OCI-LY7 (cell line): ENCODE data around the gene PTPRN. TPM values are rescaled to one million over a fixed set of nuclear protein-coding genes. Genes with fewer than 3 reads are reported as not detected.

Source experiments
- BruUV-seq: library from RNA; stranded (reverse); fragments of 400-500 nt; replicated peaks from 2 replicates; lab custom pipeline; 2021; lab: Mats Ljungman, UMichigan
- CTCF ChIA-PET: fragments of 300-600 bp; sonication (Branson Sonifier 250); formaldehyde crosslinking; loops from one replicate; lab custom pipeline; 2022; ENCODE audit warnings: antibody characterized with exemption; ENCODE audit not compliant: unreplicated experiment; lab: Charles Lee
- POLR2A ChIA-PET: fragments of 300-600 bp; sonication (Branson Sonifier 250); formaldehyde crosslinking; loops from one replicate; lab custom pipeline; 2022; ENCODE audit warnings: antibody characterized with exemption; lab: Charles Lee
- DNase-seq: peaks from one replicate; pipeline ENCODE4 v3.0.0-alpha.2; 2015; ENCODE audit warnings: low spot score
- H2AFZ ChIP-seq: fragments of 200-600 bp; sonication (generic), shearing (Covaris generic); 2 replicates; pipeline ENCODE4 v1.6.1; 2014; ENCODE audit warnings: mild to moderate bottlenecking, antibody characterized with exemption, low read length, moderate library complexity
- H3K27ac ChIP-seq: fragments of 200-600 bp; sonication (generic); 2 replicates; pipeline ENCODE4 v1.5.1; 2014; ENCODE audit warnings: mixed run types, low read depth, mild to moderate bottlenecking, moderate library complexity, low read length, inconsistent platforms; ENCODE audit not compliant: poor library complexity, severe bottlenecking
- H3K36me3 ChIP-seq: fragments of 200-600 bp; sonication (generic); 2 replicates; pipeline ENCODE4 v1.6.1; 2014; ENCODE audit warnings: mild to moderate bottlenecking, antibody characterized with exemption, low read length, moderate library complexity, mixed read lengths; ENCODE audit not compliant: insufficient read depth
- H3K4me1 ChIP-seq: fragments of 200-600 bp; sonication (generic); 2 replicates; pipeline ENCODE4 v1.5.1; 2014; ENCODE audit warnings: mild to moderate bottlenecking, low read length; ENCODE audit not compliant: insufficient read depth, poor library complexity, severe bottlenecking
- H3K4me2 ChIP-seq: fragments of 200-600 bp; sonication (generic); 2 replicates; pipeline ENCODE4 v1.6.1; 2014; ENCODE audit warnings: mild to moderate bottlenecking, low read length
- H3K4me3 ChIP-seq: fragments of 200-600 bp; sonication (generic); 2 replicates; pipeline ENCODE4 v1.5.1; 2014; ENCODE audit warnings: mild to moderate bottlenecking, low read depth, low read length; ENCODE audit not compliant: poor library complexity, severe bottlenecking
- H3K79me2 ChIP-seq: fragments of 200-600 bp; sonication (generic); 2 replicates; pipeline ENCODE4 v1.6.1; 2016; ENCODE audit warnings: low read depth, mild to moderate bottlenecking, low read length, moderate library complexity, mixed read lengths; ENCODE audit not compliant: insufficient read depth
- H3K9me2 ChIP-seq: fragments of 200-600 bp; sonication (generic); 2 replicates; pipeline ENCODE4 v1.6.1; 2016; ENCODE audit warnings: mild to moderate bottlenecking, low read length, mixed read lengths; ENCODE audit not compliant: insufficient read depth
- H3K9me3 ChIP-seq: fragments of 200-600 bp; sonication (generic); 2 replicates; pipeline ENCODE4 v1.6.1; 2014; ENCODE audit warnings: mild to moderate bottlenecking, mixed run types, low read length, mixed read lengths
- H4K20me1 ChIP-seq: fragments of 200-600 bp; sonication (generic); 2 replicates; pipeline ENCODE4 v1.6.1; 2014; ENCODE audit warnings: mild to moderate bottlenecking, antibody characterized with exemption, low read length, moderate library complexity, mixed read lengths; ENCODE audit not compliant: insufficient read depth
- EZH2phosphoT487 ChIP-seq: fragments of 200-600 bp; sonication (generic); IDR thresholded peaks from 2 replicates; pipeline ENCODE4 v1.6.1; 2018; ENCODE audit warnings: low read depth, borderline replicate concordance, mild to moderate bottlenecking, mixed run types, antibody characterized with exemption, low read length, moderate library complexity, mixed read lengths
- intact Hi-C: fragments of 100-400 bp; cut with micrococcal nuclease; formaldehyde crosslinking; loops from one replicate; pipeline ENCODE4 v1.10.0; 2022; ENCODE audit not compliant: unreplicated experiment
- total RNA-seq, 2 experiments: library from RNA; depleted of rRNA in 1 of 2; stranded (reverse); fragments of >200 nt in 1 of 2; shearing (Covaris generic) in 1 of 2; gene quantifications; 2 replicates each; pipeline ENCODE4 v1.2.3, GENCODE V29; 2014 to 2022
- TF ChIP-seq, protein P1 (sequence below): fragments of 200-600 bp; sonication (generic); conservative IDR thresholded peaks from 2 replicates; pipeline ENCODE4 v1.5.1; 2014; ENCODE audit warnings: mild to moderate bottlenecking, antibody characterized with exemption, low read length, moderate library complexity, mixed read lengths

PTPRN gene
- total RNA-seq, 2 experiments from 2014 or later = not detected

DNA sequence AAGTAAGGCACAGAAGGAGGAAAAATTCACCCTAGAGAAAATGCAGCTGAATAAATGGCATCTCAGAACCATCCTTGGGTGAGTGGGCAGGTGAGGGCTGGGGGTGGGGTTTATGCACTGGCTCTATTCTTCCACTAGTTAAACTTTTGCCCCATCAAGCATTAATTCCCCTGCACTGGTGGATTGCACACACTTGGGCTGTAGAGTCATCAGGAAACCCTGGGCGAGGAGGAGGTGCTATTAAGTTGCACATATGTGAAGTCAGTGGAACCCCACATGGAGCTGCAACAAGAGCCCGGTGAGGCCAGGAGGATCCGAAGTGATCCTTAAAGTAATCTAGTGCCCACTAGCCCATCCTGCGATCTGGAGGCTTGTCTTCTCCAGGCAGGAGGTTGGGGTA, 36.8 kb downstream of the PTPRN start:
- H3K4me1 ChIP-seq = peaks cover 10% of the 10 kb centered on the region
- TF ChIP-seq EZH2phosphoT487 = no peak
- TF ChIP-seq, protein P1, sequence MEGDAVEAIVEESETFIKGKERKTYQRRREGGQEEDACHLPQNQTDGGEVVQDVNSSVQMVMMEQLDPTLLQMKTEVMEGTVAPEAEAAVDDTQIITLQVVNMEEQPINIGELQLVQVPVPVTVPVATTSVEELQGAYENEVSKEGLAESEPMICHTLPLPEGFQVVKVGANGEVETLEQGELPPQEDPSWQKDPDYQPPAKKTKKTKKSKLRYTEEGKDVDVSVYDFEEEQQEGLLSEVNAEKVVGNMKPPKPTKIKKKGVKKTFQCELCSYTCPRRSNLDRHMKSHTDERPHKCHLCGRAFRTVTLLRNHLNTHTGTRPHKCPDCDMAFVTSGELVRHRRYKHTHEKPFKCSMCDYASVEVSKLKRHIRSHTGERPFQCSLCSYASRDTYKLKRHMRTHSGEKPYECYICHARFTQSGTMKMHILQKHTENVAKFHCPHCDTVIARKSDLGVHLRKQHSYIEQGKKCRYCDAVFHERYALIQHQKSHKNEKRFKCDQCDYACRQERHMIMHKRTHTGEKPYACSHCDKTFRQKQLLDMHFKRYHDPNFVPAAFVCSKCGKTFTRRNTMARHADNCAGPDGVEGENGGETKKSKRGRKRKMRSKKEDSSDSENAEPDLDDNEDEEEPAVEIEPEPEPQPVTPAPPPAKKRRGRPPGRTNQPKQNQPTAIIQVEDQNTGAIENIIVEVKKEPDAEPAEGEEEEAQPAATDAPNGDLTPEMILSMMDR = no peak
- H3K36me3 ChIP-seq = no peaks in the 10 kb centered on the region
- H3K9me2 ChIP-seq = no peaks in the 10 kb centered on the region
- ChIA-PET POLR2A (no interaction called here), CTCF (no interaction called here)
- H3K79me2 ChIP-seq = peaks cover 6% of the 10 kb centered on the region; the same call in 1 of the 2 replicates
- H3K27ac ChIP-seq = no peak overlapping the region
- no peak overlapping the region for H2AFZ ChIP-seq
- no peaks in the 10 kb centered on the region for H3K9me3 ChIP-seq
- H3K4me3 ChIP-seq = no peak overlapping the region
- no peak overlapping the region for H3K4me2 ChIP-seq
- BruUV-seq = no TSS peak
- H4K20me1 ChIP-seq = no peaks in the 10 kb centered on the region
- DNase-seq = no peak
- intact Hi-C loops = loop anchor here (10.0 kb wide), 1 partner anchor 388 kb away; the partner anchor contains the start of gene WNT10A

DNA sequence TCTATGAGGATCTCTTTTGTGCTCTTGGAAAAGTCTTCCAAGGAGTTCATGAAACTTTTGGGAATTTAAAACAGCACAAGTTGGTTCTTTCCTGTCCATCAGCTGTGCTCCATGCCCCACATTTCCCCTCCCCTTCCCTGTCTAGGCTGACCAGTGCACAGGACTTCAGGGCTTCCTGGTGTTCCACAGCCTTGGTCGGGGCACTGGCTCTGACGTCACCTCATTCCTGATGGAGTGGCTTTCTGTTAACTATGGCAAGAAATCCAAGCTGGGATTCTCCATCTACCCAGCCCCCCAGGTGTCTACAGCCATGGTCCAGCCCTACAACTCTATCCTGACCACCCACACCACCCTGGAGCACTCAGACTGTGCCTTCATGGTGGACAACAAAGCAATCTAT, 38.2 kb downstream of the PTPRN start:
- H3K9me3 ChIP-seq = no peaks in the 10 kb centered on the region
- no peaks in the 10 kb centered on the region for H3K79me2 ChIP-seq
- no peak overlapping the region for H3K4me3 ChIP-seq
- BruUV-seq = no TSS peak
- H2AFZ ChIP-seq = no peak overlapping the region
- H3K27ac ChIP-seq = no peak overlapping the region
- TF ChIP-seq EZH2phosphoT487 = no peak
- TF ChIP-seq, protein P1 = no peak
- H4K20me1 ChIP-seq = no peaks in the 10 kb centered on the region
- no peaks in the 10 kb centered on the region for H3K9me2 ChIP-seq
- no peak for DNase-seq
- CTCF ChIA-PET = interaction anchor here (0.8 kb wide), 1 partner anchor 24 kb away, joined by 3 read pairs; no protein-coding TSS in a partner anchor
- intact Hi-C loops = loop anchor here (10.0 kb wide), 1 partner anchor 386 kb away; the partner anchor contains the start of gene WNT10A
- POLR2A ChIA-PET = no interaction called here
- no peaks in the 10 kb centered on the region for H3K36me3 ChIP-seq
- no peak overlapping the region for H3K4me2 ChIP-seq
- peaks cover 3% of the 10 kb centered on the region for H3K4me1 ChIP-seq

GRCh38 chr2:219270055-219270372, 39.2 kb downstream of the PTPRN start:
- Histone ChIP-seq H3K4me3 (no peak overlapping the region), H3K4me1 (no peaks in the 10 kb centered on the region), H3K9me3 (no peaks in the 10 kb centered on the region), H3K79me2 (no peaks in the 10 kb centered on the region), H3K27ac (no peak overlapping the region), H3K9me2 (no peaks in the 10 kb centered on the region), H3K36me3 (no peaks in the 10 kb centered on the region), H4K20me1 (no peaks in the 10 kb centered on the region), H2AFZ (no peak overlapping the region), H3K4me2 (no peak overlapping the region)
- BruUV-seq = no TSS peak
- no peak for TF ChIP-seq EZH2phosphoT487
- TF ChIP-seq, protein P1 = no peak
- CTCF ChIA-PET = interaction anchor here (0.9 kb wide), 1 partner anchor 9 kb away, joined by 3 read pairs; the partner anchor contains the start of gene DNAJB2
- no peak for DNase-seq
- intact Hi-C loops = loop anchor here (10.0 kb wide), 1 partner anchor 385 kb away; the partner anchor contains the start of gene WNT10A
- POLR2A ChIA-PET = interaction anchor here (0.6 kb wide), 1 partner anchor 610 kb away, joined by 3 read pairs; the partner anchor contains the start of genes BCS1L and ZNF142
